Measurements from ENCODE around the gene CLDN1. TPM values are rescaled to one million over a fixed set of nuclear protein-coding genes. Genes with fewer than 3 reads are reported as not detected.

The CLDN1 gene
- total and polyA plus RNA-seq, 2 of the 8 experiments (the other 6 are each of a cell fraction or from before 2014, with no cell fraction given), result 3.1 to 6.1 TPM

DNA sequence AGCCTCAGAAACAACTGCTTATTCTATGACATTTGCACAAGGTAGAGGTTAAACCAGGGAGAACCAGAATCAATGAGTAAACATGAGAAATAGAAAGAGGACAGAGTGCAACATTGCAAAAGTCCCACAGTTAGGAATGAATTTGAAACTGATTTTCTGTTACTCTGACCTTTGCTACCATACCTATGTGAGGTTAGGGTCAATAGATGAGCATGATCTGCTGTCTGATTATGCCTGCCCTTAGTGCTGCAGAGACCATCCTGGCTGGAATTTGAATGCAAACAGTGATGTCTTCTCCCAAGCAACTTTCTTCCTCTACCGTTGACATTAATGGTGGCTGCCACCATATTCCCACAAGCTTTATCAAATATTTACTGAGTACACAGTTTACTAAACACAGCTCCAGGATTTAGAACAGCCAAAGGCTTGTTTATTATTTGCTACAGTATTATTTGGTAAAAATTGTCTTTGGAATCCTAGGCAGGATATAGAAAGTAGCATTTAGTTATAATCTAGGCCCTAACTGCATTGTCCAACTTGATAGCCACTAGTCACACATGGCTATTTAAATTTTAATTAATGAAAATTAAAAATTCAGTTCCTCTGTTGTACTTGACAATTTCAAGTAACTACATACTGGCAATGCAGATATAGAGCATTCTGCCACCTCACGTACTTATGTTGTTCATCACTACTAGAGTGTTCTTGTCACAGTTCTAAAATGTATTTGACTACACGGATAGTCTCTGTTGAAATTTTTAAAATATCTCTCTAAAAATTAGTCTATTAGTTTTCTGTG, 8.9 kb upstream of the CLDN1 start (continued):
- no peak for TF ChIP-seq EGR1 (IDR thresholded peaks at IDR 0.05; ENCODE audit: borderline replicate concordance, low read depth, low read length)
- TF ChIP-seq, protein P1, sequence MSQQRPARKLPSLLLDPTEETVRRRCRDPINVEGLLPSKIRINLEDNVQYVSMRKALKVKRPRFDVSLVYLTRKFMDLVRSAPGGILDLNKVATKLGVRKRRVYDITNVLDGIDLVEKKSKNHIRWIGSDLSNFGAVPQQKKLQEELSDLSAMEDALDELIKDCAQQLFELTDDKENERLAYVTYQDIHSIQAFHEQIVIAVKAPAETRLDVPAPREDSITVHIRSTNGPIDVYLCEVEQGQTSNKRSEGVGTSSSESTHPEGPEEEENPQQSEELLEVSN (IDR thresholded peaks at IDR 0.05), result no peak
- TF ChIP-seq, protein P2, sequence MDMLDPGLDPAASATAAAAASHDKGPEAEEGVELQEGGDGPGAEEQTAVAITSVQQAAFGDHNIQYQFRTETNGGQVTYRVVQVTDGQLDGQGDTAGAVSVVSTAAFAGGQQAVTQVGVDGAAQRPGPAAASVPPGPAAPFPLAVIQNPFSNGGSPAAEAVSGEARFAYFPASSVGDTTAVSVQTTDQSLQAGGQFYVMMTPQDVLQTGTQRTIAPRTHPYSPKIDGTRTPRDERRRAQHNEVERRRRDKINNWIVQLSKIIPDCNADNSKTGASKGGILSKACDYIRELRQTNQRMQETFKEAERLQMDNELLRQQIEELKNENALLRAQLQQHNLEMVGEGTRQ (IDR thresholded peaks at IDR 0.05; ENCODE audit: low read length), result no peak

Data from H1 (cell line).